SK-N-SH treated with all-trans-retinoic acid at 6 μM for 48 hours (cell line): ENCODE results near the gene TAF12.

ENCODE experiments used
- ATAC-seq: fragments of 200-7000 bp; cut with Tn5 transposase; 3 replicates; pipeline ENCODE4 v1.9.1; 2020; ENCODE audit warnings: mild to moderate bottlenecking, moderate library complexity
- BACH2 ChIP-seq: fragments of 250-450 bp; sonication (Bioruptor Pico); IDR thresholded peaks from 2 replicates; pipeline ENCODE4 v1.9.0; 2021; ENCODE audit warnings: mild to moderate bottlenecking, borderline replicate concordance
- CREB5 ChIP-seq: fragments of 250-450 bp; sonication (Bioruptor Pico); IDR thresholded peaks from 2 replicates; pipeline ENCODE4 v1.5.1; 2020; ENCODE audit warnings: low read depth, mild to moderate bottlenecking, moderate library complexity
- CSDC2 ChIP-seq: fragments of 250-450 bp; sonication (Bioruptor Pico); IDR thresholded peaks from 2 replicates; pipeline ENCODE4 v1.5.0; 2020; ENCODE audit warnings: mild to moderate bottlenecking, moderate library complexity
- GLIS3 ChIP-seq: fragments of 250-450 bp; sonication (Bioruptor Pico); IDR thresholded peaks from 2 replicates; pipeline ENCODE4 v1.5.0; 2020; ENCODE audit warnings: mild to moderate bottlenecking, moderate library complexity
- ISL1 ChIP-seq: fragments of 250-450 bp; sonication (Bioruptor Pico); IDR thresholded peaks from 2 replicates; pipeline ENCODE4 v2.1.2; 2022; ENCODE audit warnings: mild to moderate bottlenecking, moderate library complexity
- OSR1 ChIP-seq: fragments of 250-450 bp; sonication (Bioruptor Pico); IDR thresholded peaks from 2 replicates; pipeline ENCODE4 v1.8.0; 2022; ENCODE audit warnings: moderate library complexity, mild to moderate bottlenecking, inconsistent platforms
- PATZ1 ChIP-seq: fragments of 250-450 bp; sonication (Bioruptor Pico); IDR thresholded peaks from 2 replicates; pipeline ENCODE4 v1.8.0; 2020; ENCODE audit warnings: mild to moderate bottlenecking, moderate library complexity, borderline replicate concordance
- POU6F1 ChIP-seq: fragments of 250-450 bp; sonication (Bioruptor Pico); IDR thresholded peaks from 2 replicates; pipeline ENCODE4 v1.8.0; 2021; ENCODE audit warnings: low read depth, mild to moderate bottlenecking, moderate library complexity, borderline replicate concordance
- PPARA ChIP-seq: fragments of 250-450 bp; sonication (Bioruptor Pico); IDR thresholded peaks from 2 replicates; pipeline ENCODE4 v1.5.0; 2020; ENCODE audit warnings: mild to moderate bottlenecking, borderline replicate concordance
- RARB ChIP-seq: fragments of 250-450 bp; sonication (Bioruptor Pico); IDR thresholded peaks from 2 replicates; pipeline ENCODE4 v1.8.0; 2021; ENCODE audit warnings: mild to moderate bottlenecking, moderate library complexity
- SNAI2 ChIP-seq: fragments of 250-450 bp; sonication (Bioruptor Pico); IDR thresholded peaks from 2 replicates; pipeline ENCODE4 v1.5.0; 2020; ENCODE audit warnings: mild to moderate bottlenecking, moderate library complexity
- TCF4 ChIP-seq: fragments of 250-450 bp; sonication (Bioruptor Pico); IDR thresholded peaks from 2 replicates; pipeline ENCODE4 v1.8.0; 2021; ENCODE audit warnings: mild to moderate bottlenecking, moderate library complexity, borderline replicate concordance
- TOX ChIP-seq: fragments of 250-450 bp; sonication (Bioruptor Pico); IDR thresholded peaks from 2 replicates; pipeline ENCODE4 v1.8.0; 2021; ENCODE audit warnings: mild to moderate bottlenecking, moderate library complexity, borderline replicate concordance
- ZC3H10 ChIP-seq: fragments of 250-450 bp; sonication (Bioruptor Pico); IDR thresholded peaks from 2 replicates; pipeline ENCODE4 v1.5.1; 2021; ENCODE audit warnings: mild to moderate bottlenecking, moderate library complexity
- ZFP3 ChIP-seq: fragments of 250-450 bp; sonication (Bioruptor Pico); IDR thresholded peaks from 2 replicates; pipeline ENCODE4 v1.5.0; 2020; ENCODE audit warnings: mild to moderate bottlenecking, moderate library complexity
- ZFP30 ChIP-seq: fragments of 450-650 bp; formaldehyde crosslinking; IDR thresholded peaks from 2 replicates; pipeline ENCODE4 v1.5.0; 2022; ENCODE audit warnings: mild to moderate bottlenecking, moderate library complexity
- ZNF565 ChIP-seq: fragments of 450-650 bp; formaldehyde crosslinking; conservative IDR thresholded peaks from 2 replicates; pipeline ENCODE4 v1.5.0; 2020; ENCODE audit warnings: low read depth, mild to moderate bottlenecking, moderate library complexity
- ZNF70 ChIP-seq: fragments of 450-650 bp; formaldehyde crosslinking; IDR thresholded peaks from 2 replicates; pipeline ENCODE4 v1.5.0; 2020; ENCODE audit warnings: mild to moderate bottlenecking, moderate library complexity
- ZNF8 ChIP-seq: fragments of 450-650 bp; formaldehyde crosslinking; IDR thresholded peaks from 2 replicates; pipeline ENCODE4 v1.5.0; 2020; ENCODE audit warnings: mild to moderate bottlenecking, moderate library complexity
- TF ChIP-seq, protein P1 (sequence below): fragments of 250-450 bp; sonication (Bioruptor Pico); IDR thresholded peaks from 2 replicates; pipeline ENCODE4 v1.5.1; 2021; ENCODE audit warnings: mild to moderate bottlenecking, moderate library complexity
- TF ChIP-seq, protein P2 (sequence below): fragments of 250-450 bp; sonication (Bioruptor Pico); IDR thresholded peaks from 2 replicates; pipeline ENCODE4 v1.5.0; 2020; ENCODE audit warnings: mild to moderate bottlenecking, moderate library complexity

TAF12 gene

DNA sequence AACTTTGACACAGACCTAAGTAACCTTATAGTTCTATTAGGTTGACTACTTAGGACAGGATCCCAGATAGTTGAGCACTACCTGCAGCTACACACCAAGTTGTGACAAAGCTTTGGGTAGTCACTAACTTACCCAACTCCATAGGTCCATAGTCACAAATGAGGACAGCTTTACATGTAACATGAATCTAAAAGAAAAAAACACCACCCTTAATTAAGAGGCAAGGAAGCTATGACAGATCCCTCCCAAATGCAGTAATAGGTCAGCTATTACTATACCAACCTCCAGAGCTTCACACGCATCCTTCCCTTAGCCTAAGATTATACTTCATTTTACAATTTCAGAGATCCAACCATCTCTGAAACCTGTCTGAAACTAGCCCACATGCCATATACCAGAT, 63.5 kb downstream of the TAF12 start:
- TF ChIP-seq CREB5 (CRISPR knock-in tag): no peak
- no peak for TF ChIP-seq RARB (CRISPR knock-in tag)
- TF ChIP-seq, all 23 proteins: peak for 0
- ATAC-seq: no peak

- ATAC-seq: no peak
- TF ChIP-seq TCF4 (CRISPR knock-in tag) (no peak), ZFP30 (no peak), POU6F1 (no peak), OSR1 (CRISPR knock-in tag) (no peak), SNAI2 (CRISPR knock-in tag) (no peak)
- TF ChIP-seq, protein P1, sequence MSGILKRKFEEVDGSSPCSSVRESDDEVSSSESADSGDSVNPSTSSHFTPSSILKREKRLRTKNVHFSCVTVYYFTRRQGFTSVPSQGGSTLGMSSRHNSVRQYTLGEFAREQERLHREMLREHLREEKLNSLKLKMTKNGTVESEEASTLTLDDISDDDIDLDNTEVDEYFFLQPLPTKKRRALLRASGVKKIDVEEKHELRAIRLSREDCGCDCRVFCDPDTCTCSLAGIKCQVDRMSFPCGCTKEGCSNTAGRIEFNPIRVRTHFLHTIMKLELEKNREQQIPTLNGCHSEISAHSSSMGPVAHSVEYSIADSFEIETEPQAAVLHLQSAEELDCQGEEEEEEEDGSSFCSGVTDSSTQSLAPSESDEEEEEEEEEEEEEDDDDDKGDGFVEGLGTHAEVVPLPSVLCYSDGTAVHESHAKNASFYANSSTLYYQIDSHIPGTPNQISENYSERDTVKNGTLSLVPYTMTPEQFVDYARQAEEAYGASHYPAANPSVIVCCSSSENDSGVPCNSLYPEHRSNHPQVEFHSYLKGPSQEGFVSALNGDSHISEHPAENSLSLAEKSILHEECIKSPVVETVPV: no peak
Measured at GRCh38 chr1:28578696-28579218, 64.1 kb downstream of the TAF12 start.

DNA sequence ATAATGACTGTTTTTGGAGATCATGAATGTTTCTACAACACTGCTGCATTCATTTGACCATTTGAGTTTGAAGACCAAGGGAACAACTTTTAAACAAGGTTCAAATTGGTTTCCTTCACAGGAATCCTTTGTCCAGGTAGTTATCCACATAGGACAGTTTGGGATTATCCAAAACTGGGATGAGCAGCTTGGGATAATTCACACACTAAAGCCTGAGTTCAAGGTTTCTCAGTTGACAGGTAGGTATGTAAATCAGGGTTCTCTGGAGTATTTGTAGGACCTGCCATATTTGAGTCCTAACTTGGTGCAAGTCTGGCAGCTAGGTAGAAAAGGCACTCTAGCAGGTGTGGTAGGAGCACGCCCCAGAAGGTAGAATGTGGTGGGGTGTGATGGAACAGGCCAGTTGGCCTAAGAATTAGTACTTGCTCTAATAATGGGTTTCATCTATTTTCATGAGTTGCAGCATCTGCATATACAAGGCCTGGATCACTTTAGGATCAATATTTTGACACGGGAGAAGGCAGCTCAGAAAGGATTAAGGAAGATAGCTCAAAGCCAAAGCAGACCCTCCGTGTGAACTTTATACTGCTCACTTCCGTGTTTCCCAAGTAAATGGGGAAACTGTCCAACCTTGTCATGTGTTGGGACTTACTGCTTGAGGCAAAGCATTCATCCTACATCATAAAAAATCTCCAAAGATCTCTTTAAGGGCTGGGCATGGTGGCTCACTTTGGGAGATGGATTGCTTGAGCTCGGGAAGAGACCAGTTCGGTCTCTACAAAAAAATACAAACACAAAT, 64.9 kb downstream of the TAF12 start:
- TF ChIP-seq ZNF8 (CRISPR knock-in tag): no peak
- no peak for TF ChIP-seq CSDC2 (CRISPR knock-in tag)
- no peak for ATAC-seq

DNA sequence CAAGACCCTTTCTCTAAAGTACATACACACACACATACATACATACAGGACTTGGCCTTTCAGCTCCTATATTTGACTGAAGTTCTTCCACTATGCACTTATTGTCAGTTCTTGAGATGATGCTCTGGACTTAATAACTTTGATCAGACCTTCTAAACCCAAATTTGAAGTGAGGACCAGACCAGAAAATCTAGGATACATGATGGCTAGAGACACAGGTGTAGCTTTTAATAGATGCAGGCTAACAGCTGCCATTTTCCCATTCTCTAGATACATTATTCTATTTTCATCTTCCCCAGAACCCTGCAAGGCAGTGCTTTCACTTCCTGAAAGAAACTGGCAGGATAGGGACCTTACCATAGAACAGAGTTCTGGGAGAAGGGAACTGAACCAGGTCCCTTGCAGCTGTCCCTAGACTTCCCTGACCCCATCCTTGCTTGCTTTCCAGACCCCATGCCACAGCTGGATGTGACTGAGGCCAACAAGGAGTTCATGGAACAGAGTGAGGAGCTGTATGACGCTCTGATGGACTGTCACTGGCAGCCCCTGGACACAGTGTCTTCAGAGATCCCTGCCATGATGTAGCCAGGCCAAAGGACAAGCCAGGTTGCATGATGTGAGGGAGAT, 65.7 kb downstream of the TAF12 start:
- no peak for TF ChIP-seq ZNF565 (CRISPR knock-in tag)
- no peak for TF ChIP-seq TCF4 (CRISPR knock-in tag)
- TF ChIP-seq TOX (CRISPR knock-in tag): no peak
- TF ChIP-seq ZC3H10 (CRISPR knock-in tag): no peak
- ATAC-seq: no peak

- no peak for ATAC-seq
- TF ChIP-seq ISL1 (CRISPR knock-in tag) (no peak), RARB (CRISPR knock-in tag) (no peak), OSR1 (CRISPR knock-in tag) (no peak), GLIS3 (CRISPR knock-in tag) (no peak), CREB5 (CRISPR knock-in tag) (no peak), ZC3H10 (CRISPR knock-in tag) (no peak), PPARA (CRISPR knock-in tag) (no peak), ZFP3 (CRISPR knock-in tag) (no peak), BACH2 (no peak), ZNF70 (CRISPR knock-in tag) (no peak), PATZ1 (CRISPR knock-in tag) (no peak), ZNF565 (CRISPR knock-in tag) (no peak), TCF4 (CRISPR knock-in tag) (no peak), POU6F1 (no peak), TOX (CRISPR knock-in tag) (no peak)
- TF ChIP-seq, protein P2, sequence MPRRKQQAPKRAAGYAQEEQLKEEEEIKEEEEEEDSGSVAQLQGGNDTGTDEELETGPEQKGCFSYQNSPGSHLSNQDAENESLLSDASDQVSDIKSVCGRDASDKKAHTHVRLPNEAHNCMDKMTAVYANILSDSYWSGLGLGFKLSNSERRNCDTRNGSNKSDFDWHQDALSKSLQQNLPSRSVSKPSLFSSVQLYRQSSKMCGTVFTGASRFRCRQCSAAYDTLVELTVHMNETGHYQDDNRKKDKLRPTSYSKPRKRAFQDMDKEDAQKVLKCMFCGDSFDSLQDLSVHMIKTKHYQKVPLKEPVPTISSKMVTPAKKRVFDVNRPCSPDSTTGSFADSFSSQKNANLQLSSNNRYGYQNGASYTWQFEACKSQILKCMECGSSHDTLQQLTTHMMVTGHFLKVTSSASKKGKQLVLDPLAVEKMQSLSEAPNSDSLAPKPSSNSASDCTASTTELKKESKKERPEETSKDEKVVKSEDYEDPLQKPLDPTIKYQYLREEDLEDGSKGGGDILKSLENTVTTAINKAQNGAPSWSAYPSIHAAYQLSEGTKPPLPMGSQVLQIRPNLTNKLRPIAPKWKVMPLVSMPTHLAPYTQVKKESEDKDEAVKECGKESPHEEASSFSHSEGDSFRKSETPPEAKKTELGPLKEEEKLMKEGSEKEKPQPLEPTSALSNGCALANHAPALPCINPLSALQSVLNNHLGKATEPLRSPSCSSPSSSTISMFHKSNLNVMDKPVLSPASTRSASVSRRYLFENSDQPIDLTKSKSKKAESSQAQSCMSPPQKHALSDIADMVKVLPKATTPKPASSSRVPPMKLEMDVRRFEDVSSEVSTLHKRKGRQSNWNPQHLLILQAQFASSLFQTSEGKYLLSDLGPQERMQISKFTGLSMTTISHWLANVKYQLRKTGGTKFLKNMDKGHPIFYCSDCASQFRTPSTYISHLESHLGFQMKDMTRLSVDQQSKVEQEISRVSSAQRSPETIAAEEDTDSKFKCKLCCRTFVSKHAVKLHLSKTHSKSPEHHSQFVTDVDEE (CRISPR knock-in tag): no peak
Measured at GRCh38 chr1:28573564-28573963, 69.3 kb downstream of the TAF12 start.
